ENCODE data around the gene VAPB. TPM values are rescaled to one million over a fixed set of nuclear protein-coding genes. Genes with fewer than 3 reads are reported as not detected.
"Not testable (repeated sequence)": the region's sequence is repeated elsewhere in the genome, so short reads cannot be mapped to it uniquely, and the experiment has no call there.

VAPB gene
- total RNA-seq: 10 to 100 TPM; 33.1 to 34.6 TPM

GRCh38 chr20:58388882-58389323 lies at the start of gene VAPB:
Gene VAPB, plus strand, starts transcription at chr20:58389229. Its CDS starts 231 bp downstream, at chr20:58389460.
- POLR2A ChIA-PET: interaction anchor here (0.6 to 1.6 kb wide), 10 partner anchors 9 to 1946 kb away, joined by 3 to 12 read pairs (median 4); partner anchors contain the start of genes RAB22A and STX16
- CTCF ChIA-PET: interaction anchor here (0.9 to 1.3 kb wide), 4 partner anchors 8 to 155 kb away, joined by 3 to 4 read pairs (median 3); no protein-coding TSS in a partner anchor

- CTCF ChIA-PET: no interaction called here
- POLR2A ChIA-PET: no interaction called here
Measured at GRCh38 chr20:58339741-58340140, 49.3 kb upstream of the VAPB start.

- POLR2A ChIA-PET: no interaction called here
Measured at GRCh38 chr20:58340151-58340550, 48.9 kb upstream of the VAPB start.

GRCh38 chr20:58340853-58341252 lies 48.2 kb upstream of the VAPB start:
- ChIA-PET CTCF (no interaction called here), POLR2A (no interaction called here)

More at GRCh38 chr20:58340151-58340550, 48.9 kb upstream of the VAPB start:
- CTCF ChIA-PET: no interaction called here

GRCh38 chr20:58342104-58342945 lies 46.7 kb upstream of the VAPB start:
- CTCF ChIA-PET: interaction anchor here (0.7 kb wide), 1 partner anchor 22 kb away, joined by 3 read pairs; no protein-coding TSS in a partner anchor
- POLR2A ChIA-PET: no interaction called here

- ChIA-PET POLR2A (no interaction called here), CTCF (interaction anchor here (0.6 kb wide), 1 partner anchor 20 kb away, joined by 3 read pairs; no protein-coding TSS in a partner anchor)
Measured at GRCh38 chr20:58344741-58345140, 44.3 kb upstream of the VAPB start.

GRCh38 chr20:58349570-58349969 lies 39.5 kb upstream of the VAPB start:
- ChIA-PET CTCF (no interaction called here), POLR2A (no interaction called here)

GRCh38 chr20:58352468-58352867 lies 36.6 kb upstream of the VAPB start:
- ChIA-PET POLR2A (interaction anchor here (1.0 kb wide), 1 partner anchor 36 kb away, joined by 4 read pairs; no protein-coding TSS in a partner anchor), CTCF (interaction anchor here (0.7 to 1.8 kb wide), 3 partner anchors 9 to 118 kb away, joined by 3 to 8 read pairs (median 4); no protein-coding TSS in a partner anchor)

- CTCF ChIA-PET: no interaction called here
- POLR2A ChIA-PET: no interaction called here
Measured at GRCh38 chr20:58359441-58359840, 29.6 kb upstream of the VAPB start.

- POLR2A ChIA-PET: no interaction called here
- CTCF ChIA-PET: interaction anchor here (1.1 kb wide), 1 partner anchor 9 kb away, joined by 3 read pairs; no protein-coding TSS in a partner anchor
Measured at GRCh38 chr20:58360936-58361335, 28.1 kb upstream of the VAPB start.

- CTCF ChIA-PET: interaction anchor here (0.5 to 1.1 kb wide), 2 partner anchors 9 to 102 kb away, joined by 3 read pairs; no protein-coding TSS in a partner anchor
Measured at GRCh38 chr20:58361481-58362205, 27.4 kb upstream of the VAPB start.

GRCh38 chr20:58362206-58362516 lies 26.9 kb upstream of the VAPB start:
- POLR2A ChIA-PET: no interaction called here
- CTCF ChIA-PET: interaction anchor here (0.5 kb wide), 1 partner anchor 101 kb away, joined by 3 read pairs; no protein-coding TSS in a partner anchor

More at GRCh38 chr20:58361481-58362205, 27.4 kb upstream of the VAPB start:
- POLR2A ChIA-PET: no interaction called here

- CTCF ChIA-PET: no interaction called here
- POLR2A ChIA-PET: no interaction called here
Measured at GRCh38 chr20:58362970-58363369, 26.1 kb upstream of the VAPB start.

- ChIA-PET POLR2A (no interaction called here), CTCF (interaction anchor here (1.2 kb wide), 1 partner anchor 10 kb away, joined by 3 read pairs; no protein-coding TSS in a partner anchor)
Measured at GRCh38 chr20:58366866-58367265, 22.2 kb upstream of the VAPB start.

GRCh38 chr20:58372806-58373205 lies 16.2 kb upstream of the VAPB start:
- ChIA-PET CTCF (no interaction called here), POLR2A (no interaction called here)

GRCh38 chr20:58373296-58373695 lies 15.7 kb upstream of the VAPB start:
- POLR2A ChIA-PET, CTCF ChIA-PET: not testable (repeated sequence)

GRCh38 chr20:58374027-58374850 lies 14.8 kb upstream of the VAPB start:
- ChIA-PET CTCF (no interaction called here), POLR2A (no interaction called here)

- POLR2A ChIA-PET: no interaction called here
- CTCF ChIA-PET: no interaction called here
Measured at GRCh38 chr20:58374906-58375758, 13.9 kb upstream of the VAPB start.
